ENCODE results near the gene DYDC2.

DYDC2 gene

DNA sequence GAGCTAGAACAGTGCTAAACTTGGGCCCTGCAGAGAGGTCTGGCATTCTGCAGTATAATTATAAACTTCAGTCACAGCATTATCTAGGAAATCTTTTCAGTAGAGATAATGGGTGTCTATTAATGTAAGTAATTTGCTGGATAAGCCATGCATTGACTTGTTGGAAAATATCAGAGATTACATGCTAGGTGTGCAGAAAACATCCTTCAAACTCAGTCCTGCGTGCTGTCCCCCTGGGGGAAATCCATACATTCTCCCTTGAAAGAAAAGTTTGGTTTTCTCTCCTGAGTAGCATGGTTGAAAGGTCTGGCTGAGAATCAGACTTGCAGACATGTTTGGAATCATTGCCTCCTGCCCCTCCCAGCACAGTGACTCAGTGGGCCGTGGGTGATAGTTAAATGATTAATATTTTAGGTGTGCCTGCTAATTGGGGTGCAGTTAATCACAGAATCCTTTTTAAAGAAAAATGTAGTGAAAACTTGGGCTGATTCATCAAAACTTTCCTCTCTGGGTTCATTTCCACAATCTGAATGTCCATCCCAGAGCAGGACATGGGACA, 37.9 kb downstream of the DYDC2 start:
- Mint-ChIP-seq H3K27ac (no peak overlapping the region), H3K27me3 (no peaks in the 10 kb centered on the region), H3K9me3 (no peaks in the 10 kb centered on the region), H3K4me1 (ENCODE audit: low read depth) (no peaks in the 10 kb centered on the region), H3K36me3 (ENCODE audit: low read depth) (no peaks in the 10 kb centered on the region), H3K4me3 (no peak overlapping the region)
- DNase-seq = no peak

DNA sequence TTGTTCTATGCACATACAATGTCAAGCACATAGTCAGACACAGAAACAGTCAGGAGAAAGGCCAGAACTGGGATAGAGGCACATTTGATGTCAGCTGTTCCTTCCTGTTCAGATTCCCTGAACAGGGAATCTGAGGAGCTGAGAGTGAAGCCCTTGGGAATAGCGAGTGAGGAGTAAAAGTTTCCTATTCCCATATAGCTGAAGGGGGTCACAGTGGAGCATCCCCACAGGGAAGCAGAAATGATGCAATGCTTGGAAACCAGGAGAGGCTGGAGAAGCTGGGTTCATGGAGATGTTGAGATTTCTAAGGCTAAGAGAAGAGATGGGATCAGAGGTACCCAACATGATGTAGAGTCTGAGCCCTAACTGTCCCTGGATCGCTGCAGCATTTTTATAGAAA, 40.4 kb downstream of the DYDC2 start:
- Mint-ChIP-seq H3K36me3 (ENCODE audit: low read depth) (no peaks in the 10 kb centered on the region), H3K27me3 (no peaks in the 10 kb centered on the region)
- DNase-seq = no peak

GRCh38 chr10:80400136-80400804, 43.7 kb downstream of the DYDC2 start:
- Mint-ChIP-seq H3K27me3 (no peaks in the 10 kb centered on the region), H3K9me3 (no peaks in the 10 kb centered on the region), H3K27ac (no peak overlapping the region), H3K36me3 (ENCODE audit: low read depth) (no peaks in the 10 kb centered on the region), H3K4me1 (ENCODE audit: low read depth) (no peaks in the 10 kb centered on the region), H3K4me3 (no peak overlapping the region)
- no peak for DNase-seq

More for the DNA sequence above, 40.4 kb downstream of the DYDC2 start:
- no peaks in the 10 kb centered on the region for H3K4me1 Mint-ChIP-seq (ENCODE audit: low read depth)
- no peak overlapping the region for H3K27ac Mint-ChIP-seq
- no peak overlapping the region for H3K4me3 Mint-ChIP-seq
- H3K9me3 Mint-ChIP-seq = no peaks in the 10 kb centered on the region

- no peak for DNase-seq
- H3K27ac Mint-ChIP-seq = no peak overlapping the region
- H3K27me3 Mint-ChIP-seq = no peaks in the 10 kb centered on the region
- no peaks in the 10 kb centered on the region for H3K36me3 Mint-ChIP-seq (ENCODE audit: low read depth)
- H3K9me3 Mint-ChIP-seq = no peaks in the 10 kb centered on the region
- peaks cover 15% of the 10 kb centered on the region for H3K4me1 Mint-ChIP-seq (ENCODE audit: low read depth)
- H3K4me3 Mint-ChIP-seq = no peak overlapping the region
Observed at GRCh38 chr10:80405035-80405434, 48.5 kb downstream of the DYDC2 start.

DNA sequence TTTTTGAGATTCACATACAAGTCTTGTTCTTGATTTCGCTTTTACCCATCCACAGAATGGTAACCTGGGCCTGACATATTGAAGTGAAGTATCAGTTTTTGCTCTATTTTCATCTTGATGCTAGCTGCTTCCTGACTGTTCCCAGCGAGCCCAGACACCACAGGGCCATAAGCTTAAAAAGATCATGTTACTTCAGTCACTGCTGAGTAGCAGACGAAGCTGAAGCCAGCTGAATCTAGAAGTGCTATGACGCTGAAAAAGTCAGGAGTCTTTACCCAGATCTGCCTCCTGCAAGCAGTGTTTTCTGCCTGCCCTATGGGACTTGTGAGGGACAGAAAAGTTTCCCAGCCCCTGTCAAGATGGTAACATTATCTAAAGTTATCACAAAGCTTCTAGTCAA, 49.0 kb downstream of the DYDC2 start:
- Mint-ChIP-seq H3K4me1 (ENCODE audit: low read depth) (peaks cover 17% of the 10 kb centered on the region), H3K27me3 (no peaks in the 10 kb centered on the region), H3K9me3 (no peaks in the 10 kb centered on the region), H3K36me3 (ENCODE audit: low read depth) (no peaks in the 10 kb centered on the region), H3K27ac (no peak overlapping the region), H3K4me3 (no peak overlapping the region)
- no peak for DNase-seq

DNA sequence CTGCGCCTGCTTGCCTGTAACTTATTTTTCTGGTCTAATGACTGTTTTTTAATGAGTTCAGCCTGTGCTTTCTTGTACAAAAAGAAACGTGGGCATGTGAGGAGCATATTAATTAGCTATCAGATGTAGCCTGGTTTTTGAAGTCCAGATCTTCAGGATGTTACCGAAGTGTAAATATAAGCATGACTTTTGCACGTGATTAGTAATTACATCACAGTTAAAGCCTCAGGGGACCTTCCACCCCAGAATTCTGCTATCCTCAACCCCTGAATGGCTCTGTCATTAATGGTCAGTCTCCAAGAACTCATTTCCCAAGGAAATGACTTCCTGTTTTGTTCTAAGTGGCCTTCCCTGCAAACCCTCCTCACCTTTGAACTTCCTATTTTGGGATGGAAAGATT, 49.6 kb downstream of the DYDC2 start:
- H3K9me3 Mint-ChIP-seq = no peaks in the 10 kb centered on the region
- H3K27me3 Mint-ChIP-seq = no peaks in the 10 kb centered on the region
- no peak for DNase-seq
- H3K36me3 Mint-ChIP-seq (ENCODE audit: low read depth) = no peaks in the 10 kb centered on the region
- H3K27ac Mint-ChIP-seq = no peak overlapping the region
- peaks cover 22% of the 10 kb centered on the region for H3K4me1 Mint-ChIP-seq (ENCODE audit: low read depth)
- H3K4me3 Mint-ChIP-seq = no peak overlapping the region

GRCh38 chr10:80407812-80408241, 51.2 kb downstream of the DYDC2 start:
- Mint-ChIP-seq H3K27ac (peak overlapping the region; percentile 93), H3K4me1 (ENCODE audit: low read depth) (peaks cover 34% of the 10 kb centered on the region), H3K27me3 (no peaks in the 10 kb centered on the region), H3K9me3 (no peaks in the 10 kb centered on the region), H3K36me3 (ENCODE audit: low read depth) (no peaks in the 10 kb centered on the region), H3K4me3 (peak overlapping the region; percentile 80)
- peak; percentile 76 for DNase-seq

GRCh38 chr10:80408242-80409101, 51.9 kb downstream of the DYDC2 start, which contains the start of gene PRXL2A:
Gene PRXL2A (plus strand): TSS chr10:80408551. CDS start chr10:80420468, 11,917 bp downstream.
- Mint-ChIP-seq H3K9me3 (no peaks in the 10 kb centered on the region), H3K4me3 (peak within 1 kb of the TSS; percentile 80), H3K27me3 (no peaks in the 10 kb centered on the region), H3K4me1 (ENCODE audit: low read depth) (peaks cover 40% of the 10 kb centered on the region), H3K36me3 (ENCODE audit: low read depth) (no peaks in the 10 kb centered on the region), H3K27ac (peak within 1 kb of the TSS; percentile 93)
- DNase-seq = peak; percentile 91

DNA sequence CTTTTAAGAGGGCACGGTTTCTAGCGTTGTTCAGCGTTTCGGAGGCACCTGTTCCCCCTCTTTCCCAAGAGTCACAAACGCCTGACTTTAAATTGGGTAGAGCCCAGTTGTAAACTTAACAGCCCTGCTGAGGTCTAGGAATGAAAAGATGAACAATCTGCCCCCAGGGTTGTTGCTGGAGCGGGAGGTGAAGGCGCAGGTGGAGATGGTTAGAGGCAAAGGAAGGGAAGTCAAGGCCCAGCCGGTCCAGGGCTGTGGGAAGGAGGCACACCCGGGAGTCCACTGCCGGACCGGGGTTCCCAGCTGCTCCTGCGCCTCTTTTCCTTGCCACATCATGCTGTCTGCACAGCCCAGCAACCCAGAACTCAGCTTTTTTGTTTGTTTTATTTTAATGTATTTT, 52.5 kb downstream of the DYDC2 start:
- Mint-ChIP-seq H3K4me1 (ENCODE audit: low read depth) (peaks cover 45% of the 10 kb centered on the region), H3K27me3 (no peaks in the 10 kb centered on the region), H3K4me3 (peak overlapping the region; percentile 80), H3K27ac (peak overlapping the region; percentile 56), H3K36me3 (ENCODE audit: low read depth) (no peaks in the 10 kb centered on the region), H3K9me3 (no peaks in the 10 kb centered on the region)
- DNase-seq = no peak

GRCh38 chr10:80410122-80410521, 53.5 kb downstream of the DYDC2 start:
- H3K4me3 Mint-ChIP-seq = peak overlapping the region; percentile 42
- H3K4me1 Mint-ChIP-seq (ENCODE audit: low read depth) = peaks cover 47% of the 10 kb centered on the region
- DNase-seq = no peak
- H3K36me3 Mint-ChIP-seq (ENCODE audit: low read depth) = no peaks in the 10 kb centered on the region
- H3K27ac Mint-ChIP-seq = no peak overlapping the region
- H3K27me3 Mint-ChIP-seq = no peaks in the 10 kb centered on the region
- H3K9me3 Mint-ChIP-seq = no peaks in the 10 kb centered on the region

DNA sequence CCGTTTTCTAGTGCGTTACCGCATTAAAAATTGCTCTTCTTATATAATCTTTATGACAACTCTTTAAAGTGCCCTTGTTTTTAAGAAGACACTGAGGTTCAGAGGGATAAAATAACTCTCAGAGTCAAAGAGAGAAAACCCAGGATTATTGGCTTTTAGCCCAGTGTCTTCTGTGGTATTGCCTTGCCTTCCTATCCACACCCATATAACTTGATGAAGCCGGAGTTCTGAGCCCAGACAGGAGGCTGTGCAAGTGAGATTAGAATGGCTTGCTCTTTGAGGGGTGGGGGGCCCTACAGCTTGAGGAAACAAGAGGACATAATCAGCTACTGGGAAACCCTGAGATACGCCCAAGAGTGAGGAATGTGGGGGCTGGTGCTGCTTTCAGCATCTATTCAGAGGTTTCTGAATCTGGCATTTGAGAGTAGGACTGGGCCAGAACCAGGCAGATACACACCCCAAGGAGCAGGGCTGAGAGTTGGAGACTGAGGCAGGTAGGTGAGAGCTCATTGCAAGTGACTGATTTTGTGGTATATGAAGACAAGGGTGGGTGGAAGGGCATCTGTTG, 54.1 kb downstream of the DYDC2 start:
- Mint-ChIP-seq H3K9me3 (no peaks in the 10 kb centered on the region), H3K4me1 (ENCODE audit: low read depth) (peaks cover 49% of the 10 kb centered on the region), H3K4me3 (no peak overlapping the region), H3K36me3 (ENCODE audit: low read depth) (no peaks in the 10 kb centered on the region), H3K27me3 (no peaks in the 10 kb centered on the region), H3K27ac (no peak overlapping the region)
- DNase-seq = no peak

DNA sequence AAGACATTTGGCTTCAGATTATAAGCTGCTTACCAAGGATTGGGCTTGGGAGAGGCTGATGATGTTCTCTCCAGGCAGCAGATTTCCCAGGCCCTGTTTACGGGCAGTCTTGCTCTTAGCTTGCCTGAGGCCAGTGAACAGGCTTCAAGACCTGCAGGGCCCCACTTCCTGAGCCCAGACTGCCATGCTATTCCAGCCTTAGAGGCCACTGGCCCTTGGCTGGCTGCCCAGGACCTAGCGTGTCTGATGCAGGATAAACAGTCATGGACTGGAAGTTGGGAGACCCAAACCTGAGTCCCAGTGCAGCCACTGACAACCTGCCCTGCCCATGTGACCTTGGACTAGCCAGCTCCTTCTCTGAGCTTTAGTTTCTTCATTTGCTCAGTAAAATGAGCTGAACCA, 54.7 kb downstream of the DYDC2 start:
- Mint-ChIP-seq H3K4me3 (no peak overlapping the region), H3K36me3 (ENCODE audit: low read depth) (no peaks in the 10 kb centered on the region), H3K27ac (no peak overlapping the region), H3K27me3 (no peaks in the 10 kb centered on the region), H3K9me3 (no peaks in the 10 kb centered on the region), H3K4me1 (ENCODE audit: low read depth) (peaks cover 53% of the 10 kb centered on the region)
- DNase-seq = no peak

DNA sequence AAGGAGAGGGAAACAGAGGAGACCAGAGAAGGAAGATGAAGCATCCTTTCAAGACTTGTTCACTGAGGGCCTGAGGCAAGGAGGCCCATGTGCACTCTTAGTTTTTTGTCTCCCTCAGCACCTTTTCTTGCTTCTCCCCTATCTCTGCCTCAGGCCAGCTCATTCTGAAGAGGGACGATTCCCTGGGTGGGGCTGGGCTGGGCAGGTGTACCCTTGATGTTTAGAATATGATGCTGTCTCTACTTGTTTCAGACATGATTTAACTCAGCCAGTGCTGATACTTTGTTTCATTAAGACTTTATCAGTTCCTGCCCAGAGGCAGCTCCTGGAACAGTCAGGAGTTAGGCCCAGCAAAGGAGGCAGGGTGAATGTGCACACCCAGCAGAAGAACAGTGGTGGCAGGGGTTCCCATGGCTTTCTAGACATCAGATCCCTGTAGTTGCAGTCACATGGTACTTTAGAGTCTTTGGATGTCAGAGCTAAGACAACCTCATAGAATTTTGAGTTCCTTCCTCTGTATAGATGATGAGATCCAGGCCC, 55.2 kb downstream of the DYDC2 start:
- no peak for DNase-seq
- Mint-ChIP-seq H3K27ac (no peak overlapping the region), H3K9me3 (no peaks in the 10 kb centered on the region), H3K4me3 (no peak overlapping the region), H3K4me1 (ENCODE audit: low read depth) (peaks cover 54% of the 10 kb centered on the region), H3K36me3 (ENCODE audit: low read depth) (no peaks in the 10 kb centered on the region), H3K27me3 (no peaks in the 10 kb centered on the region)

DNA sequence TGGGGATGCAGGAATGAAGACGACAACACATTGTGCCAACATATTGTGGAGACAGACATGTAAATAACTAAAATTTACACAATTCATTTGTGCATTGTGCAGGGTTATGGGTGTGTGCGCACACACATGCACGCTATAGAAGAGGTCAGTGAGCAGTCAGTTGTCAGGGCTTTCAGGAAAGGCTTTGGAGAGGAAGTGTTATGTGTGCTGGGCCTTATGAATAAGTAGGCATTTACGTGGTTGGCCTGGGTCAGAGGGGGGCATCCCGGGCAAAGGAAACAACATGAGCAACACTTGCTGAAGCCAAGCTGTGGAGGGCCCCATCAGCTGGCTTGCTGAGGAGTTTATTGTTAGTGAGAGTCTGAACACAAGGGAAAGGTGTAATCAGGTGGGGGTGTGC, 55.9 kb downstream of the DYDC2 start:
- Mint-ChIP-seq H3K27ac (peak overlapping the region; percentile 35), H3K4me1 (ENCODE audit: low read depth) (peaks cover 52% of the 10 kb centered on the region), H3K36me3 (ENCODE audit: low read depth) (no peaks in the 10 kb centered on the region)

More for the DNA sequence above, 55.9 kb downstream of the DYDC2 start:
- Mint-ChIP-seq H3K4me3 (no peak overlapping the region), H3K27me3 (no peaks in the 10 kb centered on the region), H3K9me3 (no peaks in the 10 kb centered on the region)
- DNase-seq = no peak

Data from activated T-cell treated with anti-CD3 and anti-CD28 coated beads, Interleukin-2, amount 50 U/mL, for 24 hours (primary cell).